Calu3 (cell line): ENCODE measurements around the gene XRCC3. TPM values are rescaled to one million over a fixed set of nuclear protein-coding genes. Genes with fewer than 3 reads are reported as not detected.

ENCODE experiments used
- BruUV-seq: library from RNA; stranded (reverse); fragments of 400-500 nt; replicated peaks from 2 replicates; lab custom pipeline; 2021; lab: Mats Ljungman, UMichigan
- CTCF ChIA-PET: fragments of 300-600 bp; sonication (Branson Sonifier 250); formaldehyde crosslinking; loops from one replicate; lab custom pipeline; 2022; ENCODE audit warnings: antibody characterized with exemption; lab: Charles Lee
- DNase-seq: peaks from one replicate; pipeline ENCODE4 v3.0.0; 2022
- H3K27ac Mint-ChIP-seq: one replicate; pipeline ENCODE4 v1.8.0; 2022; ENCODE audit warnings: mixed read lengths; ENCODE audit not compliant: unreplicated experiment
- H3K27me3 Mint-ChIP-seq: one replicate; pipeline ENCODE4 v1.8.0; 2022; ENCODE audit warnings: mixed read lengths; ENCODE audit not compliant: unreplicated experiment
- H3K36me3 Mint-ChIP-seq: one replicate; pipeline ENCODE4 v1.8.0; 2022; ENCODE audit warnings: mild to moderate bottlenecking, moderate library complexity, mixed read lengths; ENCODE audit not compliant: insufficient read depth, unreplicated experiment
- H3K4me1 Mint-ChIP-seq: one replicate; pipeline ENCODE4 v1.8.0; 2022; ENCODE audit warnings: mild to moderate bottlenecking, low read depth, mixed read lengths; ENCODE audit not compliant: unreplicated experiment
- H3K4me3 Mint-ChIP-seq: one replicate; pipeline ENCODE4 v1.8.0; 2022; ENCODE audit warnings: mild to moderate bottlenecking, low read depth, moderate library complexity, mixed read lengths; ENCODE audit not compliant: unreplicated experiment
- H3K9me3 Mint-ChIP-seq: one replicate; pipeline ENCODE4 v1.8.0; 2022; ENCODE audit warnings: low read depth, mixed read lengths; ENCODE audit not compliant: unreplicated experiment
- intact Hi-C: fragments of 100-400 bp; cut with micrococcal nuclease; formaldehyde crosslinking; loops from one replicate; pipeline ENCODE4 v1.10.0; 2022; ENCODE audit not compliant: unreplicated experiment
- total RNA-seq: library from RNA; stranded (reverse); gene quantifications from 2 replicates; pipeline ENCODE4 v1.2.3, GENCODE V29; 2022
- TF ChIP-seq, protein P1 (sequence below): fragments of 200-600 bp; IDR thresholded peaks from one replicate; pipeline ENCODE4 v1.8.0; 2022; ENCODE audit warnings: antibody characterized with exemption; ENCODE audit not compliant: unreplicated experiment

The XRCC3 gene
- total RNA-seq, 1 experiment from 2014 or later = 48.6 TPM

DNA sequence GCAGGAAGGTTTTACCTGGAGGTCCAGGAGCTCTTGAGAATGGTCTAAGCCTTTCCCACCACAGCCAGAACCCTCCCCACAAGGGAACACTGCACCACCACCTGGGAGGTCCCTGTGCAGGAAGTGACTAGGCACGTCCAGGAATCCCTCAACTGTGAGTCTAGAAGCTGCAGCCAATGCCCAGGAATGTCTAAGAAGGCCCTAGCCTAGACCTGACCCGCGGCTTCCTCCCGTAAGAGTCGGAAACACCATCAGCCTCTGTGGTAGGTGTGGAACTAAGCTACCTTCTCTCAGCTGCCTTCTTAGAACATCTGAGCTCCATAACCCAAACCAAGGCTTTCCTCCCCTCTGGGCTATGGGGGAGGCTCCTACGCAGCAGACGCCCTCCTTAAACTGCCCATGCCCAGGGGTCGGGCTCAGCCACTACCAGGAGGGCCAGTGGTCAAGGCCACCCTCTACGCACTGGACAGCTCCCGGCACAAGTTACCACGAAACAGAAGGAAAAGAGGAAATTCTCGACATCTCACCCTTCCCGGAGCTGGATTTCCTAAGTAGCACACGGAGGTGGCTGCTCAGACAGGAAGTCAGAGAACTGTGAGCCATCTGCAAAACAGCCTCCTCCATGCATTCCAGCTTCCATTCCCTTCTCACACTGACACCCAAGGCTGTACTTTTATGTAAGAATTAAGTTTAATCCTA lies 25.9 kb upstream of the XRCC3 start:
- no TSS peak for BruUV-seq
- H3K9me3 Mint-ChIP-seq = no peaks in the 10 kb centered on the region
- intact Hi-C loops = no loop called here
- H3K27me3 Mint-ChIP-seq = no peaks in the 10 kb centered on the region
- H3K4me3 Mint-ChIP-seq = no peak overlapping the region
- no peak for DNase-seq
- TF ChIP-seq, protein P1, sequence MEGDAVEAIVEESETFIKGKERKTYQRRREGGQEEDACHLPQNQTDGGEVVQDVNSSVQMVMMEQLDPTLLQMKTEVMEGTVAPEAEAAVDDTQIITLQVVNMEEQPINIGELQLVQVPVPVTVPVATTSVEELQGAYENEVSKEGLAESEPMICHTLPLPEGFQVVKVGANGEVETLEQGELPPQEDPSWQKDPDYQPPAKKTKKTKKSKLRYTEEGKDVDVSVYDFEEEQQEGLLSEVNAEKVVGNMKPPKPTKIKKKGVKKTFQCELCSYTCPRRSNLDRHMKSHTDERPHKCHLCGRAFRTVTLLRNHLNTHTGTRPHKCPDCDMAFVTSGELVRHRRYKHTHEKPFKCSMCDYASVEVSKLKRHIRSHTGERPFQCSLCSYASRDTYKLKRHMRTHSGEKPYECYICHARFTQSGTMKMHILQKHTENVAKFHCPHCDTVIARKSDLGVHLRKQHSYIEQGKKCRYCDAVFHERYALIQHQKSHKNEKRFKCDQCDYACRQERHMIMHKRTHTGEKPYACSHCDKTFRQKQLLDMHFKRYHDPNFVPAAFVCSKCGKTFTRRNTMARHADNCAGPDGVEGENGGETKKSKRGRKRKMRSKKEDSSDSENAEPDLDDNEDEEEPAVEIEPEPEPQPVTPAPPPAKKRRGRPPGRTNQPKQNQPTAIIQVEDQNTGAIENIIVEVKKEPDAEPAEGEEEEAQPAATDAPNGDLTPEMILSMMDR = no peak
- H3K36me3 Mint-ChIP-seq = no peaks in the 10 kb centered on the region
- no peak overlapping the region for H3K27ac Mint-ChIP-seq
- CTCF ChIA-PET = no interaction called here
- no peaks in the 10 kb centered on the region for H3K4me1 Mint-ChIP-seq

DNA sequence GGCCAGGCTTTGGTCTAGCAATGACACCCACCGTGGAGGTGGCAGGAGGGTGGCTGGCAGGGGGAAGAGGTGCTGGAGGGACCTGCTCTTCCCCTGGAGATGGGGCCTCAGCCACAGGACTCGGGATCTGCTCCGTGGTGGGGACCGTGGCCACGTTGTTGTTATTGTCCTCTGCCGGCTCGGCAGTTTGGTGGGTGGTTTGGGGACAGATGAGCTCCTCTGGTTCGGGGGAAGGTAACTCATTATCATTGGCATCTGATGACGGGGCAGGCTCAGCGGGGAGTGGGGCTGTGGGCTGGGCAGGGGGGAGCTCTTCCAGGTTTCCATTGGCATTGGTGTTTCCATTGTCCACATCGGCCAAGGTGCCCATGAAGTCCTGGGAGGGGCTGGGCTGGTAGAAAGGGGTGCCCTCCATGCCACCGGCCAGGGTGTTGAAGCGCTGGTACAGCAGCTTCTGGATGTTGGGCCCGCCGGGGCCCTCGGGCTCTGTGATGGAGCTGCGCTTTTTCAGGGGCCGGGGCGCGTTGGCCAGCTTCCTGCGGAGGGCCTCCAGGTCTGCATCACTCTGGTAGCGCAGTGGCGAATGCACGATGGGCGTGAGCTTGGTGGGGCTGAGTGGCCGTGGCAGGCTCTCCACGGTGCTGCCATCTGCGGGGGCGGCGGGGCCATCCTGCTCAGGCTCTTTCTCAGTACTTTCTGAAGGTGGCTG lies 24.7 kb upstream of the XRCC3 start:
- no peak for DNase-seq
- H3K9me3 Mint-ChIP-seq = no peaks in the 10 kb centered on the region
- no peaks in the 10 kb centered on the region for H3K4me1 Mint-ChIP-seq
- CTCF ChIA-PET = interaction anchor here (0.6 kb wide), 1 partner anchor 181 kb away, joined by 3 read pairs; no protein-coding TSS in a partner anchor
- BruUV-seq = no TSS peak
- TF ChIP-seq, protein P1 = no peak
- peaks cover 8% of the 10 kb centered on the region for H3K36me3 Mint-ChIP-seq
- H3K4me3 Mint-ChIP-seq = no peak overlapping the region
- H3K27ac Mint-ChIP-seq = no peak overlapping the region
- no peaks in the 10 kb centered on the region for H3K27me3 Mint-ChIP-seq
- intact Hi-C loops = no loop called here

DNA sequence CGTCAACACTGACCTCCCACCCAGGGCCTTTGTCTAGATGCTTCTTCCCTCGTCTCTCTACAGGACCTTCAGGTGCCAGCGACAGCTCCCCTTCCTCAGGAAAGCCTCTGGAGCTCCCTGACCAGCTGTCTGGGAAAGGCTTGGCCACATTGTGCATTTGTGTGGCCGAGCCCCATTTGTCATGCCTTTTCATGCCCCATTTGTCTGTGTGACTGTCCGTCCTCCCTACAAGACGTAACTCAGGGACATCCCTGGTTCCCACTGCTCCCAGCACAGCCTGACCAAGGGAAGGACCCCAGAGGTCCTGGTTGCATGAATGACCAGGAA lies 24.2 kb upstream of the XRCC3 start:
- H3K36me3 Mint-ChIP-seq = peaks cover 13% of the 10 kb centered on the region

DNA sequence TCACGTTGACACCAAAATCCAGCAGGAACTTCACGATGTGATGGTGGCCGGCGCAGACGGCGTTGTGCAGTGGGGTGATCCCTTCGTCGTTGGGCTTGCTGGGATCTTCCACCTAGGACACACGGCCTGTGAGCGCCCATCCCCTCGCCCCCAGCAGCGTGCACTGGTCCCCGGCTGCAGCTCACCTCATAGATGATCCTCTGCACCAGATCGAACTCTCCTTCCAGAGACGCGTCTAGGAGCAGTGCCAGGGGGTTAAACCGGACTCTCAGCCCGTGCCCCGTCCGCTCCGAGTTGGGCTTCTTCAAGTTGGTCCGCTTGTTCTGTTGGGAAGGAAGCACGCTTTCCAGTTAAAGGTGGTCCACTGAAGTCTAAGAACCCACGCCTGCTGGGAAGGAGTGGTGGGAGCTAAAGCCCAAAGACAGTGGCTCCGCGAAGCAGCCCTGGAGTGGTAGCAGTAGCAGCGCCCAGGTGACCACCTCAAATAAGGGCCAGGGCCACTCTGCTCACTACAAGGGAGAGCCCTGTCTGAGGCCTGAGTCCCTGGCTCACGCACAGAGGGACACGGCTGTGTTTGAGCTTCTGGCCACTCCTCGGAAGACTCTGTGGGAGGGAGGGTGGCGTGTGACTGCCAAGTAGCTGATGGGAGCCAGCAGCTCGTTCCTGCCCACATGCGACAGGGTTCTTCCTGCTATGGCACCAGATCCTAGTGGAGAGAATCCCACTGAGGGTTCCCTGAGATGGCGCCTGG lies 23.6 kb upstream of the XRCC3 start:
- Mint-ChIP-seq H3K27ac (no peak overlapping the region), H3K27me3 (no peaks in the 10 kb centered on the region), H3K36me3 (peaks cover 19% of the 10 kb centered on the region), H3K9me3 (no peaks in the 10 kb centered on the region), H3K4me3 (no peak overlapping the region), H3K4me1 (no peaks in the 10 kb centered on the region)
- no TSS peak for BruUV-seq
- no peak for DNase-seq
- CTCF ChIA-PET = no interaction called here
- intact Hi-C loops = no loop called here
- TF ChIP-seq, protein P1 = no peak

More for the DNA sequence above, 24.2 kb upstream of the XRCC3 start:
- DNase-seq = no peak
- no peaks in the 10 kb centered on the region for H3K4me1 Mint-ChIP-seq
- H3K9me3 Mint-ChIP-seq = no peaks in the 10 kb centered on the region
- intact Hi-C loops = no loop called here
- no peaks in the 10 kb centered on the region for H3K27me3 Mint-ChIP-seq
- BruUV-seq = no TSS peak
- no peak overlapping the region for H3K27ac Mint-ChIP-seq
- CTCF ChIA-PET = no interaction called here
- H3K4me3 Mint-ChIP-seq = no peak overlapping the region
- TF ChIP-seq, protein P1 = no peak
